Measurements from ENCODE around the gene TOMM70.
"Not testable (repeated sequence)": the region's sequence is repeated elsewhere in the genome, so short reads cannot be mapped to it uniquely, and the experiment has no call there.

Gene TOMM70

DNA sequence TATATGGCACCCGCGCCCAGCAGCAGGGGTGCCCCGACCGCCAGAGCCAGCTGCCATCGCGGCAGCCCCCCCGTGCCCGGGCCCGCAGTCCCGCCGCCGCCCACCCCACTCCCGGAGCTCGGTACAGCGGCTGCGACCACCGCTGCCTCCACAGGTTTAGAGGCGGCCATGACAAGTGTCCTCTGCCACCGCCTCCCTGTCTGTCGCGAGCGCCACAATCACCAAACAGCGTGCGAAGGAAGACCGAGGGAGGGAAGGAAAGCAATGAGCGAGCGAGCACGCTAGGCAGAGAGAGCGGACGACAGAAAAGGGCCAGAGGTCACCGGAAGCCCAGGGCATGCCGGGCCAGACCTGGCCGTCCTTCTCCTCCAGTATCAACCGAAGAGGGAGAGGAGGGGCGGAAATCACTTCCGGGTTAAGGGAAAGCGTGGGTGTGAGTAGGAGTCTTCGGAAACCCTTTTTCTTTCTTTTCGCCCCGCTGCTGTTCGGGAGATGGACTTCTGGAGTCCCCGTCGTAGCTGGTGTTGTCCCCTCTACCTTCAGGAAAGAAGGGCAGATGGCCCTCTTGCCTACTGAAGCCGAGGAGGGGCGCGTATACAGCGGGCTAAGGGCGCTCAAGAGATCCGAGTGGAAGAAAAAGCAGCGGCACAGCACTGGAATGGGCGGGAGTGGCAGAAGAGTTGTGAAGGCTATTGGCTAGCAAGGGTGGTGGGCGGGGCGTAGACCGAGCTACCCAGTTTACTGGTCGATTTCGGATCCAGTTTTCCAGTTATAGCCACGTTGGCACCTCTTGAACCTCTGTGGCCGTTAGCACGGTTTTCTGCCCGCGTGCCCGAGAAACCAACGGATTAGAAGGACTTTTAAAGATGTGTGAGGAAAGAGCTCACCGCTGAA, at the start of gene TOMM70, which contains the start of gene LNP1:
Gene TOMM70 (minus strand): TSS at position 310 of the 894 bp plus-strand sequence. CDS start 140 bp downstream, at position 170.
Gene LNP1 (plus strand): TSS at position 760 of the 894 bp plus-strand sequence. CDS start 28,191 bp downstream, outside the sequence.
- DNase-seq: peak; percentile 80 to 90 (median 86)

DNA sequence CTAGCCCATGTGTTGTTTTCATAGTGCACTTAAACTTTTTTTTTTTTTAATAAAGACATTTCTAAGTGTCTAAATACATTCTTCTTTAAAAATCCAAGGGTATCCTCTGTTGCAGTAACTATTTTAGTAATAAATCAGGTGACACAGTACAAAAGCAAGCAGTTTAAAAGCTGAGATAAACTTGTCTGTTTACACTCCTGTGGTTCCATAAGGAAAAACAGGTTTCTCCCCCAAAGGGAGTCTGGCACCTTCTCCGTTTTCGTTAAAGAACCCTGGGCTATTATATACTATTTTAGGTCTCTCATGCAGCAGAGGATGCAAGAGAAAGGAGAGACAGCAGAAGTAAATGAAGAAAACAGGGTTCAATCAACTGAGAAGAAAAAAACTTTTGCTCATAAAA, 48.3 kb upstream of the TOMM70 start:
- no peak for DNase-seq

DNA sequence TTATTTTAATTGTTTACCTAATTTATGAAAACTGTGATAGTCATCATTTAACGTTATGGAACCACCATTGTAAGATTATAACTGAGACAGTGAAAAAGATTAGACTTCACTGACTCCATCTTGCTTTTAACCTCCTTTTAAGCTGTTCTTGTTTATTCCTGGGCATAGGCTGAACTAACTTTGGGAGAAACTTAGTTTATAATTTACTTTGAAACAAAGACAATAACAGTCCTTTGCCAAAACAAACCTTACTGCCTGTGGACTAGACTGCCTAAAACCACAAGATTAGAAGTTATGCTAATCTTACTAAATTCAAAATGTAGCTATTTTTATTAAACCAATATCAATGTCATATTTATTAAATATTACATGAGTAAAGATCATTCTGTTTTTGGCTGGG, 47.2 kb upstream of the TOMM70 start:
- no peak for DNase-seq

DNA sequence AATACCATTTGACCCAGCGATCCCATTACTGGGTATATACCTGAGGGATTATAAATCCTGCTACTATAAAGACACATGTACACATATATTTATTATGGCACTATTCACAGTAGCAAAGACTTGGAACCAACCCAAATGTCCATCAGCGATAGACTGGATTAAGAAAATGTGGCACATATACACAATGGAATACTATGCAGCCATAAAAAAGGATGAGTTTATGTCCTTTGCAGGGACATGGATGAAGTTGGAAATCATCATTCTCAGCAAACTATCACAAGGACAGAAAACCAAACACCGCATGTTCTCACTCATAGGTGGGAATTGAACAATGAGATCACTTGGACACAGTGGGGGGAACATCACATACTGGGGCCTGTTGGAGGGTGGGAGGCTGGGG, 46.2 kb upstream of the TOMM70 start:
- DNase-seq: not testable (repeated sequence)

DNA sequence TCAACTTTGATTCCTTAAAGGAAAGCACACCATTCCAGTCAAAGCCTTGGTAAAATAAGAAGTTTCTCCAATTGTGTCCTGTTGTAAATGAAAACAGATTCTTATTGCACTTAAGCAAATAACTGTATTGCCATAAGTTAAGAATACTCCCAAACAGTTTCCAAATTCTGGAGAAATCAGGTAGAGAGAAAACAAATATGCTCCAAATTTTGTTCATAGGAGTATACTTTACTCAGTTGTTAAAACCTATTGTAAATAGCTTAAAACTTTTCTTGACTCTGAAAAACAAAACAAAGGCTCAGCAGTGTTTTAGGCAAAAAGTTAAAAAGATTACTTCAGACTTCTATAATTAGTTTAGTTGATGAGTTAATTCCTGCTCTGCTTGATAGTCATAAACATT, 42.8 kb upstream of the TOMM70 start:
- no peak for DNase-seq

DNA sequence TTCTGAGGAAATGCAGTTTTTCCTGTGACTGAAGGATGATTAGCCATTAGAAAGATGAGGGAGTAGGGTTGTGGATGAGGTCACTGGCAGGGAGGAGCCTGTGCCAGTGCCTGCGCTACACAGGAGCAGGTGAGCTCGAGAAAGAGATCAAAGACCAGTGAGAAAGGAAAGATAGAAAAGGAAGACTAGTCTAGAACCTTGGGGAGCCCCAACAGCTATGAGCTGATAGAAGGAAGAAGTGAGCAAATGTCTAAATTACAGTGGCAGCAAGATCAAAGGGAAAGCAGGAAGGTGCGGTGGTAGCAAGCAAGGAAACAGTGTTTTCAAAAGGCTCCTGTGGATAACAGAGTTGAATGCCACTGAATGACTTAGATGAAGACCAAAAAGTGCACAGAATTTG, 40.0 kb upstream of the TOMM70 start:
- no peak for DNase-seq

DNA sequence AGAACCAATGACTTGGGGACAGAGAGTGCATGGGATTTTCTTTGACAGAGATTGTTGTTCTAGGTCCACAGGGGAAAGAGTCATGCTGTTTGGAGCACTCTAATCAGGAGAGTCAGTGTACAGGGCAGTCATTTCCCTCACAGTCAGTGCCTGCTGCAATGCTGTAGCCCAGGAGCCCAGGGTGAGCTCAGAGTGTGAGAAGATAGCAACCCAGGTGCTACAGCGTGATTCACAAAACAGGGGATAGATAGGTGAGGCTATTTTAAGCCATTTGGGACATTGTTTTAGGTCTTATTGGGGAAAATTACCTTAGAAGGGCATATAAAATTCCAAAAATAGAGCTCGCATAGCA, 37.7 kb upstream of the TOMM70 start:
- DNase-seq: no peak

DNA sequence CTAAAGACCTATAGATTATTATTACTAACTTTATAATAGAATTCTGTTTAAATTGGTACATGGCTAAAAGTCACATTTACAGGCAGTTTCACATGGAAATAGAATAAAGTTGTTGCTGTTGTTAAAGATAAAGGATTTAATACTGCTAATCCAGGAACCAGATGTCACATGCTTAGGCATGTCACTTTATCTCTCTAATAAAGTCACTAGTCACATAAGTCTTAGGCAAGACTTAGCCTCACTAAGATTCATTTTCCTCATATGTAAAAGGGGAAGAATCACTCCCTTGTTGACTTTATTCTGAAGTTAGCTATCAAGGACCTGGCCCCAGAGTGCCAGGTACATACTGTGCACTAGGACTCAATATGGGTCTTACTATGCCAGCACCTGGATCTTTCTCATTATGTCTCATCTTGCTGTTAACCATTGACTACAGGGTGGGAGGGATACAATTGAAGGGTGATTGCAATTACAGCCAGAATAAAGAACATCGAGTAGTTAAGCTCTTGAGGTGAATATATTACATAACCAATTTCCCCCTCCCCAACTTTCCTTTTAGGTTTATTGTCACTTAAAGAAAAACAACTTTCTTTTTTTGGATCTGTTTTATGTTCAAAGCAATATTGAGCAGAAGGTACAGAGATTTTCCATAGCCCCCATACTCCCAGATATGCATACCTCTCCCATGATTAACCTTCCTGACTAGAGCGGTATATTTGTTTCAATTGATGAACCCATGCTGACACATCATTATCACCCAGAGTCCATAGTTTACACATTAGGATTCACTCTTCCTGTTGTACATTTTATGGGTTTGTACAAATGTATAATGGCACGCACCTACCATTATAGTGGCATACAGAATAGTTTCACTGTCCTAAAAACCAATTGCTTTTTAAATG, 37.1 kb upstream of the TOMM70 start:
- DNase-seq: no peak

DNA sequence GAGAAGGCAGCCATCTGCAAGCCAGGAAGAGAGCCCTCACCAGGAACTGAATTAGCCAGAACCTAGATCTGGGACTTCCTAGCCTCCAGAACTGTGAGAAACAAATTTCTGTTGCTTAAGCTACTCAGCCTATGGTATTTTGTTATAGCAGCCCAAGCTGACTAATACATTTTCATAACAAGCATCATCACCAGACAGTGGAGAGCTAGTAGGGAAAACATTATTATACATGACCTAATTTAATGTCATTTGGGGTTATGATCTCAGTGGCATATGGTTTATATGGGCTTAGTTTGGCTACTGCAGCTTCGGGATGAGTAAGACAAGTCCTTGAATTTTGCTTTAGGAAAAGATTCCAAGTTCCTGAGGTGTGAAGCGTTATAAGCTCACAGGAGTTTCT, 36.1 kb upstream of the TOMM70 start:
- no peak for DNase-seq

DNA sequence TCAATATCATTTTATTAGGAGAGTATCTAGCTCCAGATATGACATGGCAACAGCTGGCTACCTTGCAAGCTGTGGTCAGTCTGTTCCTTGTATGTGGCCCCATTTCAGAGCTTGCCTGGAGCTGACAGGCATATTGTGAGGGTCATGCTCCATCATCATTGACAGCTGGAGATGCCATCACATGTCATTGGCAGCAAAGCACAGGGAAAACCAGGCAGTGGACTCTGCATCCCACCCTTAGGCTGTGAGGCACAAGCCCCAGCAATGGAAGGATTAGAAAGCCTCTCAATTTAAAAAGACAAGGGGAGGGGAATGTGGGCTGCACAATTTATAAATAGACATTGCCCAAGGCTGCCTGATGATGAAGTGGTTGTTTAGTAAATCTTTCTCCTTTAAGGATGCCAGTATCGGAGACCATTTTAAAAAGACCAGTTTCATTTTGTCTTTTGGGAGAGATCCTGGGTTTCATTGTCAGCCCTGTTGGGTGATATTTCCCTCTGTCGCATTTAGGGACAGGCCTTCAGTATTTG, 28.4 kb upstream of the TOMM70 start:
- no peak for DNase-seq

DNA sequence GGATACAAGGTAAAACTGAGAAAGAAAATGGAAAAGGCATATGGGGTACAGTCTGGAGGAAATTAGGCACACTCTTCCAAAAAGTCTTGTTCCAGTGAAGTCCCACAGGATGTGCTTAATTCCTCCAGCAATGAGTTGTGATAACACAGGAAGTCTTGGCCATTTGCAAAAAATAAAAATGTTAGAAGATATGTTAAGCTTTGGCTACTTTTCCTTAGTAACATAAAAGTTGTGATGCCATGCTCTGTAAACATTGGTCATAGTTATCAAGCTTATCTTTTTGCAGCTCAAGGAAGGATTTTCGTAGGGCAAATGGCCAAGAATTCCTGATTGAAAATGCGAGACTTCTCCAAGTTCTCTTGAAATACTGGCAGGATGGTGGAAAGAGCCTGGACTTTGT, 26.8 kb upstream of the TOMM70 start:
- no peak for DNase-seq

DNA sequence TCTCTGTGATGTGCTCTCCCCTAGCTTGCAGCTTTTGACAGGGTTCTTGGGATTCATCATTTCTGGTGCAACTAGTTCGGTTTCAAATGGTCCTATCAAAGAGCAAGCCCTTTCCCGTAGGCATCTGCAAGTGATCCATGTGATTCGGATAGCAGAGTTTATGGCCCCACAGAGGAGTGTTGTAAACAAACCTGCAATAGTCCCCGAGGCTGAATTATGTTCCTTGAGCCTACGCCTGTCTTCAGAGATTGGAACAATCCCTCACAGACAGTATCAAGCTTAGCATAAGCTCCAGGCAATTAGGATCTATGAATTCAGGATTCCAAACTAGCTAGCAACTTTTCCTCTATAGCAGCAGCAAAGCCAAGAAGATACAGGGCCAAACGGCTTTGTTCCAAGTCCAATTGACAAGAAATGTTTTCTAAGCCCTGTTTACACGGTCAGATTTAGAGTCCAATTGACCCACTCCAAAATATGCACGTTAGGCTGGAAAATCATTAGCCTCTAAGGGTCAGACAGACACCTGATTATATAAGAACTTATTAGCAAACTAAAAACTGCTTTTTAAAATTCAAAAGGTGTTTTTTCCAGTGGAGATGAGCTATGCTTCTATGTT, 25.3 kb upstream of the TOMM70 start:
- DNase-seq: no peak

DNA sequence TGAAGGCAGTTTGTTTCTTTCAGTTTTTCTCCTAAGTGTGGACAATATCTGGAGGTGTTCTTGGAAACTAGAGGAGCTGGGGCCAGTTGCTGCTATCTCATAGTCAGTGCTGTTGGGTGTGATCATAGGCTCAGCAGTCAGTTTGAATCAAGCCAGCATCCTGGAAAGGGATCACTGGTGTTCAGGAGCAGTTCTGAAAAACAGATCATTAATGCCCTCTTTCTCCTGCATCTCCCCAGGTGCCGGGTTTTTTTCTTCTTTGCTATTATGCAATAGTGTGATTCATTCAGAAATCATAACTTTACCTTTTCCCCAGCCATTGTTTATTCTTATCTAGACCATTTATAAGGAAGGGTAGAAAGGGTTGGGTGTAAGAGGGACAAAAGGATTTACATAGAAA, 24.4 kb upstream of the TOMM70 start:
- DNase-seq: no peak

DNA sequence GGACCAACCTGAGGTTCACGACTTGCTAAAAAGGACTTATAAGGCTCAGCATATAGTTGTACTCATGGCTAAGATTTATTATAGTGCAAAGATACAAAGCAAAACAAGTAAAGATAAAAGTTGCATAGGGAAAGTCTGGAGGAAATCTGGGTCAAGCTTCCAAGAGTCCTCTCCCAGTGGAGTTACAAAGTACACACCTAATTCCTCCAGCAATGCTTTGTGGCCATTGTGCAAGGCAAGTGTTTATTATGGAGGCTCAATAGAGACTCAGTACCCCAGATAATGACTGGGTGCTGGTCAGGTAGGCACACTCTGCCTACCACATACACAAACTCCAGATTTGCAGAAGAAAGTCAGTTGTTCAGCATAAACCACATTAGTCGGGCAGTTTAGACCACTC, 23.4 kb upstream of the TOMM70 start:
- DNase-seq: no peak

DNA sequence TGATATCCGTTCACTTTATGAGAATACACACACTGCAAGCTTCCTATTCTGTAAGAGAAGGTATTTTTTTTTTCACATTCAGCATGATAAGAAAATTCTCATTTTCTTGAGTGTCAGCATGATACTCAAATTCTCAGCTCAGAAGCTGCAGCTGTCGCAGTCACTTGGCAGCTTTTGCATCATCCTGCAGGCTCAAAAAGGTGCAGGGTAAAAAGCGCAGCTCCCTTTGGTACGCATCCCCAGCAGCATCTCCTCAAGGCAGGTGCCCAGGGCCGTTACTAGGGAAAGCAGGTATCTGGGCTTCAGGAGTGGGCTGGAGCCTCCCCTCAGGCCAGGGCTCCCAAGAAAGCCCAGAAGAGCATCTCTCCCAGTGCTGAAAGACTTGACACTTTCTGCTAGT, 22.7 kb upstream of the TOMM70 start:
- no peak for DNase-seq

DNA sequence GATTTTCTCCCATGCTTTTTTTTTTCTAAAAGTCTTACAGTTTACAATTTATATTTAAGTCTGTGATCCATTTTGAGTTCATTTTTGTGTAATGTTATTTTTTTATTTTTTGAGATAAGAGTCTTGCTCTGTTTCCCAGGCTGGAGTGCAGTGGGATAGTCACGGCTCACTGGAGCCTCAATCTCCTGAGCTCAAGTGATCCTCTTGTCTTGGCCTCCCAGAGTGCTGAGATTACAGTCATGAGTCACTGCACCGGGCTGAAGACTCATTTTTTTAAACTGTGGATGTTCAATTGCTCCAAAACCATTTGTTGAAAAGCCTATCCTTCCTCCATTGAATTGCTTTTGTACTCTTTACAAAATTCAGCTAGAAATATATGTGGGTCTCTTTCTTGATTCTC, 20.0 kb upstream of the TOMM70 start:
- DNase-seq: no peak

DNA sequence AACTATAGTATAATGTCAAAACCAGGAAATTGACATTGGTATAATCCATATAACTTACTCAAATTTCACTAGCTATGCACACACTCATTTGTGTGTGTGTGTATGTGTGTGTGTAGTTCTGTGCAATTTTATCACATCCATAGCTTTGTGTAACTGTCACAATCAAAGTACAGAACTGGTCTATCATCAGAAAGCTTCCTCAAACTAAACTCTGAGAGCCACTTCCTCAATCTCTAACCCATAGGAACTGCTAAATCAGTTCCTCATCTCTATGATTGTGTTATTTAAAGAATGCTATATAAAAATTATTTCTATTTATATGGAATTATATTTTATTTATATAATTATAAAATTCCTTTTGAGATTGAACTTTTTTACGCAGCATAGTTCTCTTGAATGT, 18.5 kb upstream of the TOMM70 start:
- no peak for DNase-seq

DNA sequence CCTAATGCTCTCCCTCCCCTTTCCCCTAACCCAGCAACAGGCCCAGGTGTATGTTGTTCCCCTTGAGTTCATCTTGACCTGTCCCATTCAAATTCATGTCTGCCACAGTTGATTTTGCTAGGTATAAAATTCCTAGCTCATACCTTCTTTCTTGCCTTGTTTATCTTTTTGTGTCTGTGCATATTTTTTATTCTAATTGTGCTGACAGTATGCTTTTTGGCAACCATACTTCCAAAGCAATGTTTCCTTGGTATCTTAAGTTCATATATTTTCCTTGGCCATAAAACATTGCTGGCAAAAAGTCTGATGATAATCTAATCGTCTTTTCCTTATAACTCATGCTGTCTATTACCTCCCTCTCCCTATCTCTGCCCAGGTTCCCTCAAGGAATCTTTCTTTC, 16.0 kb upstream of the TOMM70 start:
- DNase-seq: no peak

DNA sequence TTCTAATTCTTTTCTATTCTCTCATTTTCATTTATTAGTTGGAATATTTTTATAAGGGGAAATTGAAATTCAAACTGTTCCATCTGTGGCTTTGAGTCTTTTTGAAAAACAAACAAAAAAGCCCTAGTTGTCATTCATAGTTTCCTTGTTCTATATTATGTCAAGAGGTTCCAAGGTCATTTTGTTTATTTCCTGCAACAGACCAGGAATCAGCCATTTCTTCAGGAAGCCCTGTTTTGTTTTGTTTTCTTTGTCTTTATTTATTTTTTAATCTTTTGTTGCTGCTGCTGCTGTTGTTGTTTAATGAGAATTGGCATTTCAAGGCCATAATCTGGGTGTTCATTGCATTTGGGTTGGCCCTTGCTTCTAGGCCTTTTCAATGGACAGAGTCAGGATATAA, 15.3 kb upstream of the TOMM70 start:
- DNase-seq: no peak

DNA sequence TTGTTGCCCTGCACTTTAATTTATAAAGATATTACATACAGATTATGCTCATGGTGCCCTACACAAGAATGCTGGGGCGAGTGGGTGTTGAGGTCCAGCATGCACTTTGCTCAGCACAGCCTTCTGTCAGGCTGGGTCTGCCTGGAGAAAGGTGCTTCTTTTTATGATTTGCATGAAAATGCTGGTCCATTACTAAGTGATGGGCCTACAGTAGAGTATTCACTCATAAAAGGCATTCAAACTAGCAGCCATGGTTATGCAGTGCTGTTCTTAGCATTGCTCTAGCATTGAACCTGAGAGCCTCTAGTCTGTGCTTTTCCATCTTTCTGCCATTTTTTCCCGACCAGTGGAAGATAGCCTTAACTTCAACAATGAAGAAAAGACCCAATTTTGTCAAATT, 12.7 kb upstream of the TOMM70 start:
- no peak for DNase-seq

DNA sequence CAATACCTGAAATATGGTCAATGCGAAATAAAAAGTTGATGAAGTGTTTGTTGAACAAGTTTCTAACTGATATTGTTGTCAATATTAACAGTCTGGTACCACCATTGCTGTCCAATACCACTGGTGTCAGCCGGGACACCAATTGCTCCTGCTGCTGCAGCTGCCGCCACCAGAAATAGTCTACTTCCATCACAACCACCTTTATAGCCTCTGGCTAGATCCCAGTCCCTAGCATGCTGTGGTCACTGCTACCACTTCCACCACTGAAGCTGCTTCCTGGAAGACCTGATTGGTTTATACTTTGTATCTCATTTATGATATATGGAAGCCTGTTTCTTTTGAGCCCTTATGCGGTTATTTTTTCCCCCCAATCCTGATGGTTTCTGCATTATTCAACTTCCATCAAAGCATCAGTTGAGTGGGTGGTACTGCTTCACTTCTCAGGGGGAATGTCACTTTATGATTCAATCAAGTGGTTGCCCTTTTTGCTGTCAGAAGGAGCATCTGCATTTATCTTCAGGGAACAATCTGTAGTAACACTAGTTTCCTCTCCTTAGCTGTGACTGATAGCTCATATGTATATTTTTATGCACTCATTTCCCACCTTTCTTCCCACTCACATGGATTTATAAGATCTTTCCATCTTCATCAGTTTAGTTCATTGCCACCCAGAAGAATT, 12.2 kb upstream of the TOMM70 start:
- DNase-seq: no peak

All from activated naive CD4-positive, alpha-beta T cell (primary cell).